WTC11 (cell line): ENCODE data around the gene PPP2R1B.

ENCODE experiments used
- CTCF ChIP-seq: fragments of 200-600 bp; IDR thresholded peaks from 2 replicates; pipeline ENCODE4 v1.8.0; 2022; ENCODE audit warnings: antibody characterized with exemption
- E2F4 ChIP-seq: sonication (generic); formaldehyde crosslinking; IDR thresholded peaks from 2 replicates; pipeline ENCODE4 v1.8.1; 2022; ENCODE audit warnings: low read depth, mild to moderate bottlenecking, moderate library complexity, missing genetic modification reagents, borderline replicate concordance
- ESRRA ChIP-seq: sonication (generic); formaldehyde crosslinking; IDR thresholded peaks from 2 replicates; pipeline ENCODE4 v1.8.1; 2022; ENCODE audit warnings: mild to moderate bottlenecking, missing genetic modification reagents, borderline replicate concordance
- ETV6 ChIP-seq: sonication (generic); formaldehyde crosslinking; IDR thresholded peaks from 2 replicates; pipeline ENCODE4 v1.8.1; 2022; ENCODE audit warnings: mild to moderate bottlenecking, missing genetic modification reagents
- HMGXB4 ChIP-seq: sonication (generic); formaldehyde crosslinking; IDR thresholded peaks from 2 replicates; pipeline ENCODE4 v1.8.1; 2023; ENCODE audit warnings: mild to moderate bottlenecking, moderate library complexity, missing genetic modification reagents
- JUN ChIP-seq: sonication (generic); formaldehyde crosslinking; IDR thresholded peaks from 2 replicates; pipeline ENCODE4 v1.8.0; 2023; ENCODE audit warnings: mild to moderate bottlenecking, missing genetic modification reagents
- NFYB ChIP-seq: sonication (generic); formaldehyde crosslinking; conservative IDR thresholded peaks from 2 replicates; pipeline ENCODE4 v1.8.0; 2022; ENCODE audit warnings: low read depth, missing genetic modification reagents
- NR3C1 ChIP-seq: sonication (generic); formaldehyde crosslinking; conservative IDR thresholded peaks from 2 replicates; pipeline ENCODE4 v1.8.1; 2023; ENCODE audit warnings: low read depth, mild to moderate bottlenecking, missing genetic modification reagents
- SP1 ChIP-seq: sonication (generic); formaldehyde crosslinking; conservative IDR thresholded peaks from 2 replicates; pipeline ENCODE4 v1.8.1; 2022; ENCODE audit warnings: missing genetic modification reagents

- no peak for TF ChIP-seq SP1 (CRISPR knock-in tag)
- TF ChIP-seq E2F4, result no peak
- no peak for TF ChIP-seq NFYB (CRISPR knock-in tag)
- TF ChIP-seq JUN (CRISPR knock-in tag), result no peak
- TF ChIP-seq ETV6 (CRISPR knock-in tag), result no peak
- TF ChIP-seq ESRRA (CRISPR knock-in tag), result no peak
- no peak for TF ChIP-seq CTCF
- no peak for TF ChIP-seq HMGXB4 (CRISPR knock-in tag)
- TF ChIP-seq NR3C1 (CRISPR knock-in tag), result no peak
Observed at GRCh38 chr11:111788051-111788450, 21.9 kb upstream of the PPP2R1B start.
